Activated CD4-positive, alpha-beta T cell treated with anti-CD3 and anti-CD28 coated beads, Interleukin-2, amount 50 U/mL, for 16 hours (primary cell): ENCODE measurements around the gene MAVS.
A peak's percentile ranks its signal among the peaks of the same experiment; 100 is the strongest.
"Not testable (repeated sequence)": the region's sequence is repeated elsewhere in the genome, so short reads cannot be mapped to it uniquely, and the experiment has no call there.

Experiments used
- DNase-seq: peaks from one replicate; pipeline ENCODE4 v3.0.0-alpha.2; 2020

The MAVS gene

GRCh38 chr20:3815703-3816315 is 30.8 kb upstream of the MAVS start:
- peak; percentile 51 for DNase-seq

- no peak for DNase-seq
Measured at GRCh38 chr20:3818155-3819151, 28.2 kb upstream of the MAVS start.

- DNase-seq = no peak
Measured at GRCh38 chr20:3819411-3820047, 27.1 kb upstream of the MAVS start.

- DNase-seq = peak; percentile 96
Measured at GRCh38 chr20:3820048-3820900, 26.4 kb upstream of the MAVS start, which contains the start of gene AP5S1. Gene AP5S1, plus strand, starts transcription at chr20:3820547. Its CDS starts 1,571 bp downstream, at chr20:3822118.

GRCh38 chr20:3820901-3821727 is 25.5 kb upstream of the MAVS start:
- DNase-seq = no peak

- no peak for DNase-seq
Measured at GRCh38 chr20:3821996-3822395, 24.6 kb upstream of the MAVS start.

- DNase-seq = no peak
Measured at GRCh38 chr20:3823881-3824280, 22.8 kb upstream of the MAVS start.

GRCh38 chr20:3825526-3825925 is 21.1 kb upstream of the MAVS start:
- DNase-seq = no peak

GRCh38 chr20:3826420-3826819 is 20.2 kb upstream of the MAVS start:
- no peak for DNase-seq

GRCh38 chr20:3828798-3829197 is 17.8 kb upstream of the MAVS start:
- DNase-seq = no peak

- not testable (repeated sequence) for DNase-seq
Measured at GRCh38 chr20:3829891-3830290, 16.7 kb upstream of the MAVS start.

- DNase-seq = no peak
Measured at GRCh38 chr20:3836132-3836531, 10.5 kb upstream of the MAVS start.

- DNase-seq = no peak
Measured at GRCh38 chr20:3839328-3839727, 7.3 kb upstream of the MAVS start.

GRCh38 chr20:3840201-3840600 is 6.4 kb upstream of the MAVS start:
- DNase-seq = not testable (repeated sequence)

GRCh38 chr20:3842348-3842930 is 4.2 kb upstream of the MAVS start:
- DNase-seq = no peak

- no peak for DNase-seq
Measured at GRCh38 chr20:3843490-3843889, 3.1 kb upstream of the MAVS start.

GRCh38 chr20:3843990-3844619 is 2.5 kb upstream of the MAVS start:
- DNase-seq = not testable (repeated sequence)

GRCh38 chr20:3846378-3846739 is 275 bp upstream of the MAVS start:
- no peak for DNase-seq

- no peak for DNase-seq
Measured at GRCh38 chr20:3847429-3847940, 851 bp downstream of the MAVS start.

- DNase-seq = no peak
Measured at GRCh38 chr20:3848565-3848964, 1.9 kb downstream of the MAVS start.

GRCh38 chr20:3854462-3854871 is 7.8 kb downstream of the MAVS start:
- no peak for DNase-seq
